ENCODE data around the gene CELSR1. TPM values are rescaled to one million over a fixed set of nuclear protein-coding genes. Genes with fewer than 3 reads are reported as not detected.

The CELSR1 gene
- total and polyA plus RNA-seq, 2 of the 13 experiments (the other 11 are each of a cell fraction or from before 2014, with no cell fraction given), result 0.78 to 1.8 TPM

DNA sequence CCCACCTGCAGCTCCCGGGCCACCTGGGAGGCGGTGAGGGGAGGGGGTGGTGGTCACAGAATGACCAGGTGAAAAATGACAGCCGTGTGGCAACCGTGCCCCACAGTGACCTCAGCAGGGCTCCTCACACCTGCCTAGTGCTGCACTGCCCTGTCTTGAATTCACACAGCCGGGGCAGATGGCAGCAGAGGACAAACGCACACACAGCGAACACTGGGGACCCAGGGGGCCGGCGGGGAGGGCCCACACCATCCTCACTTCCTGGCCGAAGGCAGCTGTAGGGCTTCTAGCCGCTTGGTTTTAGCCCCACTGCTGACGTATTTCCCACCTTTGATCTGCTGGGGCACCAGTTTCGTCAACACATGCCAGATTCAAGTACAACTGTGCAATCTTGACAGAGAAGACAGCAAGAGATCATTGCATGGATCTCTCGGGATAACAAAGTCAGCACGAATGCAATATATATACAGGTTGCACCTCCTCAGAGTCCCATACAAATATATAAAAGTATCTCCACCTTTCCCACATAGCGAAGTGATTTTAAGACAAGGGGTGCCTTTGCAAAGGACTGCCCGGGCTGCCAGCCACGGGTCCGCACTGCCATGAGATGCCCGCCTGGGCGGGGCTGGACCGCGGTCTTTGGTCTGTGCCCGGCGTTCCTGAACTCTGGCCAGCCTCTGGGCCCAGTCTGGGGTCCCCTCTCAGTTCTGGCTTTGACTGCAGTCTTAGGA is 175.1 kb downstream of the CELSR1 start (continued):
- TF ChIP-seq, protein P1, sequence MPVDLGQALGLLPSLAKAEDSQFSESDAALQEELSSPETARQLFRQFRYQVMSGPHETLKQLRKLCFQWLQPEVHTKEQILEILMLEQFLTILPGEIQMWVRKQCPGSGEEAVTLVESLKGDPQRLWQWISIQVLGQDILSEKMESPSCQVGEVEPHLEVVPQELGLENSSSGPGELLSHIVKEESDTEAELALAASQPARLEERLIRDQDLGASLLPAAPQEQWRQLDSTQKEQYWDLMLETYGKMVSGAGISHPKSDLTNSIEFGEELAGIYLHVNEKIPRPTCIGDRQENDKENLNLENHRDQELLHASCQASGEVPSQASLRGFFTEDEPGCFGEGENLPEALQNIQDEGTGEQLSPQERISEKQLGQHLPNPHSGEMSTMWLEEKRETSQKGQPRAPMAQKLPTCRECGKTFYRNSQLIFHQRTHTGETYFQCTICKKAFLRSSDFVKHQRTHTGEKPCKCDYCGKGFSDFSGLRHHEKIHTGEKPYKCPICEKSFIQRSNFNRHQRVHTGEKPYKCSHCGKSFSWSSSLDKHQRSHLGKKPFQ (CRISPR knock-in tag; IDR thresholded peaks at IDR 0.05; ENCODE audit: insufficient replicate concordance), result no peak
- peak; percentile 79 for TF ChIP-seq NCOR1 (IDR thresholded peaks at IDR 0.05; ENCODE audit: borderline replicate concordance, low read length)
- TF ChIP-seq IKZF4 (CRISPR knock-in tag; IDR thresholded peaks at IDR 0.05; ENCODE audit: borderline replicate concordance, low read depth, not compliant biosample characterization), result peak; percentile 47
- peak; percentile 74; the same call in 1 of the 2 replicates for TF ChIP-seq ZNF547 (CRISPR knock-in tag; IDR thresholded peaks at IDR 0.05)
- TF ChIP-seq, protein P2, sequence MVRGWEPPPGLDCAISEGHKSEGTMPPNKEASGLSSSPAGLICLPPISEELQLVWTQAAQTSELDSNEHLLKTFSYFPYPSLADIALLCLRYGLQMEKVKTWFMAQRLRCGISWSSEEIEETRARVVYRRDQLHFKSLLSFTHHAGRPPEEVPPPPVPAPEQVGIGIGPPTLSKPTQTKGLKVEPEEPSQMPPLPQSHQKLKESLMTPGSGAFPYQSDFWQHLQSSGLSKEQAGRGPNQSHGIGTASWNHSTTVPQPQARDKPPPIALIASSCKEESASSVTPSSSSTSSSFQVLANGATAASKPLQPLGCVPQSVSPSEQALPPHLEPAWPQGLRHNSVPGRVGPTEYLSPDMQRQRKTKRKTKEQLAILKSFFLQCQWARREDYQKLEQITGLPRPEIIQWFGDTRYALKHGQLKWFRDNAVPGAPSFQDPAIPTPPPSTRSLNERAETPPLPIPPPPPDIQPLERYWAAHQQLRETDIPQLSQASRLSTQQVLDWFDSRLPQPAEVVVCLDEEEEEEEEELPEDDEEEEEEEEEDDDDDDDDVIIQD (CRISPR knock-in tag; IDR thresholded peaks at IDR 0.05; ENCODE audit: low read depth), result 0 out of 2 replicates have a peak, but pooled peaks have one; percentile 11
- peak; percentile 20; the same call in 1 of the 2 replicates for TF ChIP-seq NR2C2 (CRISPR knock-in tag; IDR thresholded peaks at IDR 0.05; ENCODE audit: borderline replicate concordance)
- TF ChIP-seq, protein P3, sequence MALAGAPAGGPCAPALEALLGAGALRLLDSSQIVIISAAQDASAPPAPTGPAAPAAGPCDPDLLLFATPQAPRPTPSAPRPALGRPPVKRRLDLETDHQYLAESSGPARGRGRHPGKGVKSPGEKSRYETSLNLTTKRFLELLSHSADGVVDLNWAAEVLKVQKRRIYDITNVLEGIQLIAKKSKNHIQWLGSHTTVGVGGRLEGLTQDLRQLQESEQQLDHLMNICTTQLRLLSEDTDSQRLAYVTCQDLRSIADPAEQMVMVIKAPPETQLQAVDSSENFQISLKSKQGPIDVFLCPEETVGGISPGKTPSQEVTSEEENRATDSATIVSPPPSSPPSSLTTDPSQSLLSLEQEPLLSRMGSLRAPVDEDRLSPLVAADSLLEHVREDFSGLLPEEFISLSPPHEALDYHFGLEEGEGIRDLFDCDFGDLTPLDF (CRISPR knock-in tag; IDR thresholded peaks at IDR 0.05), result no peak
- TF ChIP-seq, protein P4, sequence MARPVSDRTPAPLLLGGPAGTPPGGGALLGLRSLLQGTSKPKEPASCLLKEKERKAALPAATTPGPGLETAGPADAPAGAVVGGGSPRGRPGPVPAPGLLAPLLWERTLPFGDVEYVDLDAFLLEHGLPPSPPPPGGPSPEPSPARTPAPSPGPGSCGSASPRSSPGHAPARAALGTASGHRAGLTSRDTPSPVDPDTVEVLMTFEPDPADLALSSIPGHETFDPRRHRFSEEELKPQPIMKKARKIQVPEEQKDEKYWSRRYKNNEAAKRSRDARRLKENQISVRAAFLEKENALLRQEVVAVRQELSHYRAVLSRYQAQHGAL (CRISPR knock-in tag; IDR thresholded peaks at IDR 0.05; ENCODE audit: not compliant biosample characterization), result no peak
- no peak for TF ChIP-seq RARG (CRISPR knock-in tag; IDR thresholded peaks at IDR 0.05; ENCODE audit: low read depth)
- no peak for TF ChIP-seq ZSCAN9 (CRISPR knock-in tag; IDR thresholded peaks at IDR 0.05; ENCODE audit: borderline replicate concordance)
- TF ChIP-seq ZNF256 (CRISPR knock-in tag; conservative IDR thresholded peaks at IDR 0.05), result no peak
- TF ChIP-seq AGO2 (optimal IDR thresholded peaks at IDR 0.05; ENCODE audit: low read depth, low read length), result peak; percentile 53
- peak; percentile 66; the same call in 1 of the 2 replicates for TF ChIP-seq ERF (CRISPR knock-in tag; IDR thresholded peaks at IDR 0.05)
- TF ChIP-seq ZNF441 (CRISPR knock-in tag; IDR thresholded peaks at IDR 0.05; ENCODE audit: borderline replicate concordance), result 0 out of 2 replicates have a peak, but pooled peaks have one; percentile 36
- peak; percentile 41; the same call in 1 of the 2 replicates for TF ChIP-seq HNF4G (IDR thresholded peaks at IDR 0.05; ENCODE audit: borderline replicate concordance, low read depth, low read length)
- no peak for TF ChIP-seq HNF4G (CRISPR knock-in tag; IDR thresholded peaks at IDR 0.05; ENCODE audit: borderline replicate concordance, low read depth)
- peak; percentile 82; the same call in 1 of the 2 replicates for TF ChIP-seq ZNF337 (CRISPR knock-in tag; IDR thresholded peaks at IDR 0.05; ENCODE audit: borderline replicate concordance, low read depth)
- TF ChIP-seq HNF4A (CRISPR knock-in tag; IDR thresholded peaks at IDR 0.05), result peak; percentile 69
- 0 out of 2 replicates have a peak, but pooled peaks have one; percentile 27 for TF ChIP-seq ISL2 (CRISPR knock-in tag; IDR thresholded peaks at IDR 0.05)
- TF ChIP-seq ASH2L (IDR thresholded peaks at IDR 0.05; ENCODE audit: insufficient read length, low read depth, low read length), result peak; percentile 44
- no peak for TF ChIP-seq ZNF720 (CRISPR knock-in tag; IDR thresholded peaks at IDR 0.05)
- peak; percentile 76; the same call in 1 of the 2 replicates for TF ChIP-seq ZBTB21 (CRISPR knock-in tag; IDR thresholded peaks at IDR 0.05)
- TF ChIP-seq SMARCE1 (IDR thresholded peaks at IDR 0.05; ENCODE audit: borderline replicate concordance), result no peak
